H1 (cell line): ENCODE results near the gene NPAS4. TPM values are rescaled to one million over a fixed set of nuclear protein-coding genes. Genes with fewer than 3 reads are reported as not detected.

Experiments used
- BCL11A ChIP-seq, 2 experiments: IDR thresholded peaks; one replicate each; pipeline ENCODE4 v1.6.1; 2011; ENCODE audit warnings: low read depth in 2 of 2, low read length in 2 of 2, mild to moderate bottlenecking in 2 of 2
- KDM1A ChIP-seq: fragments of 200-600, 300-600 bp; sonication (generic); IDR thresholded peaks from 2 replicates; pipeline ENCODE4 v1.7.1; 2016; ENCODE audit warnings: mild to moderate bottlenecking, low read length, borderline replicate concordance
- RXRA ChIP-seq: IDR thresholded peaks from 2 replicates; pipeline ENCODE4 v1.6.1; 2011; ENCODE audit warnings: low read depth, mild to moderate bottlenecking, low read length, moderate library complexity; ENCODE audit not compliant: insufficient read depth
- SIX5 ChIP-seq: IDR thresholded peaks from 2 replicates; pipeline ENCODE4 v1.6.1; 2011; ENCODE audit warnings: mild to moderate bottlenecking, low read depth, low read length
- SUZ12 ChIP-seq: fragments of 200-600 bp; sonication (generic); IDR thresholded peaks from 2 replicates; pipeline ENCODE4 v1.6.1; 2012; ENCODE audit warnings: mild to moderate bottlenecking, inconsistent platforms, low read length, moderate library complexity, mixed read lengths
- TAF7 ChIP-seq: optimal IDR thresholded peaks from 2 replicates; pipeline ENCODE3; 2011; ENCODE audit warnings: low read depth, mild to moderate bottlenecking, inconsistent platforms, low read length, moderate library complexity, borderline replicate concordance
- TEAD4 ChIP-seq: IDR thresholded peaks from 2 replicates; pipeline ENCODE4 v1.6.1; 2012; ENCODE audit warnings: low read depth, low read length, inconsistent platforms, mixed read lengths
- ZNF274 ChIP-seq: IDR thresholded peaks from 2 replicates; pipeline ENCODE4 v1.7.0; 2012; ENCODE audit warnings: low read length, borderline replicate concordance; ENCODE audit errors: extremely low read depth
- polyA plus RNA-seq, 7 experiments: library from polyadenylated mRNA; depleted of rRNA in 3 of 7; stranded (reverse) in 5 of 7; unstranded in 2 of 7; fragments of >200 nt in 5 of 7; fragments of 200-250 nt in 2 of 7; gene quantifications; 1 replicate in 5 of 7; 2 replicates in 1 of 7; 4 replicates in 1 of 7; pipeline versions ENCODE4 v1.2.1 to v1.2.3, GENCODE V29; 2011 to 2013; ENCODE audit warnings: missing spikeins in 2 of 7, mixed read lengths in 2 of 7
- total RNA-seq: library from RNA; stranded (reverse); fragmentation: NEBNext Ultra II Directional; extraction: Animal tissue kit (Norgen Biotek cat#: 25700); gene quantifications from 2 replicates; pipeline ENCODE4 v1.2.1, GENCODE V29; 2021

Gene NPAS4
- total and polyA plus RNA-seq, 2 of the 8 experiments (the other 6 are each of a cell fraction or from before 2014, with no cell fraction given): 0.73 to 0.99 TPM

DNA sequence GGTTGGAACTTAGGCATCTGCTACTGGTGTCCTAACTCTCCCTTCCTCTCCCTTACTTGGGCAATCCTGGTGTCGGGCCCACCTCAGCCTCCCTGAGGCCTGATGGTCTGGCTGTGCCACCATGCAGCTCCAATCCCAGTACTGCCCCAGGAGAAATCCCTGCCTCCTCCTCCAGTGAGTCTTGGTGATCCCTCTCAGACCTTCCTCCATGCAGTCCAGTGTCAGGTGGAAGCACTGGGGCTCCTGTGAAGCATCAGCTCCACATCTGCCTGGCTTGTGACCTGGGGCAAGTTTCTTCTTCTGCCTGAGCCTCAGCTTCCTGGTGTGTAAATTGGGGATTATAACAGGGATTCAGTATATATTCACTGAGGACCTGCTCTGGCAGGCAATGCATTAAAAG is 44.1 kb downstream of the NPAS4 start (continued):
- TF ChIP-seq TEAD4: no peak
- no peak for TF ChIP-seq TAF7
- no peak for TF ChIP-seq ZNF274
- no peak for TF ChIP-seq RXRA
- TF ChIP-seq SIX5: no peak
- no peak for TF ChIP-seq BCL11A (IDR thresholded peaks at IDR 0.05; ENCODE audit: low read depth in 2 of 2, low read length in 2 of 2)
- TF ChIP-seq SUZ12: no peak
- TF ChIP-seq KDM1A: no peak
